ENCODE results near the gene MASP1.

The MASP1 gene

DNA sequence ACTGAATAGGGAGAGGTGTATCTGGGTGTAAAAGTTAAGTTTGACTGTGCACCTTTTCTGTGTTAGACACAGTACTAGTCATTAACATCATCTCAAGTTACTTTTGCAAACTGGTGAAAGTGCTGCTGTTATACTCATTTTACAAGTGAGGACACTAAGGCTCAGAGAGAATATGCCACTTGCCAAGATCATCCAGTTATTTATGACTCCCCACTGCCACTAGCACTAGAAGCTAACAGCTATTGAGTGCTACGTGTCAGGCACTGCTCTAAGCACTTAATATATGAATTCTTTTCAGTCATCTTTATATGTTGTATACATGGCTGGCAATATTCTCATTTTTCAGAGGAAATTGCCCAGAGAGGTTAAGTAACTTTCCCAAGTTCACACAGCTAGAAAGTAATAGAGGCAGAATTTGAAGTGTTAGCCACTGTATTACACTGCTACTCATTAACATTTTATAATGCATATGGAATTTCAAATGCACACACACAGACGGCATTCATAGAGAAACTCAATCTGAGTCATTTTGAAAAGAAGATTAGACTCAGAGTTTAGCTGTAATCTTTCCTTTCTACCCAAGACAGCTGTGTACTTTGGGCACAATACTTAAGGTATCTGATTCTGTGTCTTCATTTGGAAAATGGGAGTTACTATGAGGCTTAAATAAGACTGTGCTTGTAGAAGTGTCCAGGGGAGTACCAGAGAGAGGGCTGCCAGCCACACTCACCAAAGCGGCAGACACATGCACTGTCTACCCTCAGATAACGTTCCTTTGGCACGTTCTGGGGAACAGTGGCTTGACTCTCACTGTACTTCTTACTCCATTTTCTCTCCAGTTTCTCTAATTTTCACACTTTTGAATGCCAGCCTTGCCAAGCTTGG is 1.3 kb upstream of the MASP1 start:
- no peak for DNase-seq

GRCh38 chr3:187292181-187292580 is 644 bp upstream of the MASP1 start:
- no peak for DNase-seq

DNA sequence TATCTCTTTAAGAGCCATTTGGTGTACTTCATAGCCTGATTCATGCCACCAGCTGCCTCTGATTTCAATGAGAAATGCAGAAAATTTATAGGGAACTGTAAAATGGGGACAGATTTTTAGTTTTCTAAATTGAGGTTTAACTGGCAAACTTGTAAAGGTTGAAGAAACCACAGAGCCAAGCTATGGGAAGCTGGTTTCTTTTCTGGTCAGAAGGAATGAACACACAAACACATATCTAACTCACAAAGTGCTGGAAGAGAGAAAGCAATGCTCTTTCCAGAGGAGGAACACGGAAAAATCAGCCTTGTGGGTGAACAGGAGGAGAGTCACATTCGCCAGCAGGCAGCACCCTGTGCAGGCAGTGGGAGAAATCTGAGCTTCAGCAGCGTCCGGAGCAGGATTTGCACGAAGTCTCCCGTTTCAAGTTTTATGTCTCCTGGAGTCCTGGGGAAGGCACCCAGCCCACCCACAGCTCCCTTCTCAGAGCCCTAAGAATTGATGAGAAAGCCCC is 481 bp downstream of the MASP1 start:
- DNase-seq: no peak

GRCh38 chr3:187290503-187290902 is 1.0 kb downstream of the MASP1 start:
- DNase-seq: no peak

DNA sequence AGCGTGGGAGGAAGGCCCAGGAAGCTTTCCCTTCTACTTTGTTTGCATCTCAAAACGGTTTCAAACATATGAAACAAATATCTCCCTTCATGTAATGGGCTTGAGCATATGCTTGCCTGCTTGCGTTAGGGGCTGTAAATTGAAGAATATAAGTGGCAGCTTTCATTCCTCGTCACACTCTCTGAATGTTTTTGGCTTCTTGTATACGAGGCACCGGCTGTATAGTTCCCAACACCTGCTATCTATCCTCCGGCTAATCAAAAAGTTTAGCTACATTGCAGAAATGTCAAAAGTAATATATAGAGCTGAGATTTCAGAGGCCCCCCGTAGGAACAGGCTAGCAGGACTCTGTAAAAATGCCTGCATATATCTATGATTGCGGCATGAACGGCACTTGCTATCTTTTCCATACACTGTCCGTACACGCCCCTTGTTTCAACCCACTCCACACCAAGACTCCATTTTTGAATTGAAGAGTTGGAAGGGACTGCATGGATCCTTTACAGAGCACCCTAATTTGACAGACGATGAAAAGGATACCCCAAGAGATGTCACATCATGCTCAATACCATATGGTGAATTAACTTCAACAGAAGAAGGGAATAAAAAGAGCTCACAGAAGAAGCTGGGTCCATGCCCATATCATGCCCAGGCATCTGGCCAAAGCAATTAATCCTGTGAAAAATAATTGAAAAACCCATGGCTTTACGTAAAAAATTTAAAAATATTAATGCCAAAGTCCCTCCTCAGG is 2.5 kb downstream of the MASP1 start:
- no peak for DNase-seq

DNA sequence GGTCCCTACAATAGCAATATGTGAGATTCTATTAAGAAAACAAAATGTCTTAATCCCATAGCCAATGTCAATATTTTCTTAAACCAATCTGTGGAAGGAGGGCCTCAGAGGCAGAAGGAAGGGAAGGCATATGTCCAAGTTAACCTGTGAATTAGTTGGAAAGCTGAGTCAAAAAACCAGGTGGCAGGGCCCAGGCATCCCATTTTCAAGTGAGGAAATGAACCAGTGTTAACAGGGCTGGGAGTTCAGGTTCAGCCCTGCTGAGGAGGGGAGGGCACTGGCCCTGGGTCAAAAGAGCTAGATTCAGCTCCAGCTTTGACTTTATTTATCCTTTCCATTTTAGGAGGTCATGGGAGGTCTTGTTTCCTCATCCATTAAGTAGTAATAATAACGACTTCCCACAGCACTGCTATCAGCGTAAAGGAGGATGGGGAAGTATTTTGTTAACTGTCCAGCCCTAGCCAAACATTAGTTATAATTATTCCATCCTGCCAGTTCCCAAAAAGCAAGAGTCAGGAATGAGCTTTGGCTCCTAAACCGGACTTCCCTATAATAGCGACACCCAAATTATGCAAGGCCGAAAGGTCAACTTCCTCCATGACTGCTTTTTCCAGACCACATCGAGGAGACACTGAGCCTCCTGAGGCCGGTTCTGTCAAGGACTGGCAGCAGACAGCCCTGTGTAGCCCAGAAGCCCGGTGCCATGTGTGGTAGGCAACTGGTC is 3.2 kb downstream of the MASP1 start:
- DNase-seq: no peak

- DNase-seq: no peak
Measured at GRCh38 chr3:187287256-187287655, 4.3 kb downstream of the MASP1 start.

- DNase-seq: no peak
Measured at GRCh38 chr3:187286467-187287059, 5.0 kb downstream of the MASP1 start.

DNA sequence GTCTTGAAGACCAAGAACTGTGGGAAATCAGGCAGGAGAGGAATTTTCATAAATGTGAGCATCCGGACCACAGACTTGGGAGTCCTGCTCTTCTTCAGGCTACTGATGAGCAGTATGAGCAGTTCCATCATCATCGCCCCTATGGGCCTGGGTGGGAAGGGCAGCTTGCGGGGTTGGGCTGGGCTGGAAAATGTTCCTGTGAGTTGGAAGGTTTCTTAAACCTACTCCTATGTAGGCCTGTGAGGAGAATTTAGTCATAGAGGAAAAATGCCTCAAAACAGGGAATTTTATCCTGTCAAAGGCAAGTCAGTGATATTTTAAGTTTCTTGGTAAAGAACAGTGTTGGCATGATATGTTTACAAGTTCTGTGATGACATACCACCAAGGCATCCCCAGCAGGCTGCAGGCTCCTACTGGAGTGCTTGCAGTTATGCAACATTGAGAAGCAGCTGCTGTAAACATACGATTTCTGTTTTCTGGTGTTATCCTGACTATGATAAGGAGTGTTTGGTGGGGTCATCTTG is 10.3 kb downstream of the MASP1 start:
- no peak for DNase-seq

DNA sequence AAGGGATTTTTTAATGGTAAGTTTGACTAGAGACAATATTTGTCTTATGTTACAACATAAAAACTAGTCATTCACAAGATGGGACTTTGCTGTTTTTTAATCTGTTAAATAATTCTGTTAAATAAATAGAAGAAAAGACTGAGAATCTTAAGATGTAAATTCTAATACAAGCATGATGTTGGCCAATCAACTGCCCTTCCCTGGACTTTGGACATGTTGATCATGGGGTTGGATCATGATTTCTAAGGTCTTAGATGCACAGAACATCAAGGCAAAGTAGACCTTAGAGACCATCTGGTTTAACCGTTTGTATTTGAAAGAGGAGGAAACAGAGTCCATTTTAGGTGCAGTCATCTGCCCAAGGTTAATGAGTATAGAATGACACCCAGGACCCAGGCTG is 10.9 kb downstream of the MASP1 start:
- DNase-seq: no peak

- no peak for DNase-seq
Measured at GRCh38 chr3:187277129-187277462, 14.4 kb downstream of the MASP1 start.

GRCh38 chr3:187276397-187277128 is 15.0 kb downstream of the MASP1 start:
- no peak for DNase-seq

- DNase-seq: no peak
Measured at GRCh38 chr3:187274977-187275338, 16.6 kb downstream of the MASP1 start.

- DNase-seq: no peak
Measured at GRCh38 chr3:187274315-187274976, 17.1 kb downstream of the MASP1 start.

- DNase-seq: no peak
Measured at GRCh38 chr3:187271582-187271981, 20.0 kb downstream of the MASP1 start.

GRCh38 chr3:187269486-187269885 is 22.1 kb downstream of the MASP1 start:
- no peak for DNase-seq

DNA sequence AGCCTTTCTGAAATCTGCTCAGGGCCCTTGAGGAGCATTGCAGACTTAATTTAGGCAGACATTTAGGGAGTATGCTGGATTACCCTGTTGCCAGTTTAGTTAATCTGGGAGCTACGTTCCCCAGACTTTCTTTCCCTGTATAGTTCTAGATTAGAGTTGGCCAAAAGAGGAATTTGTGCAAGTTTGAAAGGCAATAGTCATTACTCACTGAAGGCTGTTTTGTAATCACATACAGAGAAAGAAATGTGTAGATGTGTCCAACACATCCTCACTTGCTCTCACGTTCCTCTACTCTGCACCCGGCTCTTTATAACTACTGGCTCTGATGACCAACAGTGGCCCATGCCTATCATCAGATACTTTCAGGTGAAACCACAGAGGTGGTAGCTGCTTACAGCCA is 24.2 kb downstream of the MASP1 start:
- DNase-seq: no peak

DNA sequence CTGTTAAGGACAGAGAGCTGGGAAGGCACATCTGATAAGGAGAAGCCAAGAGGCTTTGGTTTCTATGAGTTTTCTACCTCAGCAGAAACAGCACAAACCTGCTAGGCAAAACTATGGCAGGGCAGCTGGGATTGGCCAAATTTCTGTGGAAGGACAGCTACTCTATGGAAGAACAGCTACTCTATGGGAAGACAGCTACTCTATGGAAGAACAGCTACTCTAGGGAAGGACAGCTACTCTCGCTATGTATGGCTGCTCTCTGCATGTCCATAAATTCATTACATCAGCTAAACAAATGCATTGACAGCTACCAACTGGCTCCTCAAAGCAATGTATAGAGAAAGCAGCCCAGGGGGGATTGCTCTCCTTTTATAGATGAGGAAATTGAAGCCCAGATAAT is 24.8 kb downstream of the MASP1 start:
- no peak for DNase-seq

DNA sequence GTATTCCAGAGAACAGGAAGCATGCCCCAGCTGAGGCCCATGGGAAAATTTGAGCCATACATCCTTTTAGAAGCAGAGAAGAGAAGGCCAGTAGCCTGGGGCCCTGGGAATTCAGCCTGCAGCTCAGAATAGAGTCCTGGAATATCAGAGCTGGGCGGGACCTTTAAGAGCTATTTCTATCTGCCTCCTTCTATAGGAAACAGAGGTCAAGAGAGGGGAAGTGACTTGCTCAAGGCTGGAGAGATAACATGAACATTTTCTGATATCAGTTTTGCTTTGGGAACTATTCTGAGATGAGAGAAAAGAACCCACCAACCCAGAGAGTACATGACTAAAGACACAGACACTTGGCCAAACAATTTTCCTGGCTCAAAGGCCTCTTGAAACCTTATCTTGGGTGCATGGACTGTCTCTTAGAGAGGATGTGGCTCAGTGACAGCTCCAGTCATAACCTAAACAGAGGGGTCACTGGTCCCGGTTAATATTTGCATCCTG is 26.0 kb downstream of the MASP1 start:
- no peak for DNase-seq

DNA sequence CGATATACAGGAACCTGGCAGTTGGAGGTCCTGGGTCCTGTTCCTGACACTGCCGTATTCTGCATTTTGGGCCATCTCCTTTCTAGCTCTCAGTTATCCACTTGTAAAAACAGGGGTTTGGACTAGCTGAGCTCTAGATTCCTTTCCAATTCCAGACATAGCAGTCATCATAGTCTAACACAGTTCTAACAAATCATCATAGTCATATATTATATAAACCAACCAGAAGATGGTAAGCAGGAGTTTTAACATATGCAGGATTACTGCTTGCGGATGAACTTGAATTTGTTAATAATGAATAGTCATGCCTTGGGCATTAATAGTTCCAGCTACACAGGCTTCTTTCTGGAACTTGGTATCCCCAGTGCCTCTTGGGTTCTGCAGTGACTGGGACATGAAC is 26.6 kb downstream of the MASP1 start:
- no peak for DNase-seq

DNA sequence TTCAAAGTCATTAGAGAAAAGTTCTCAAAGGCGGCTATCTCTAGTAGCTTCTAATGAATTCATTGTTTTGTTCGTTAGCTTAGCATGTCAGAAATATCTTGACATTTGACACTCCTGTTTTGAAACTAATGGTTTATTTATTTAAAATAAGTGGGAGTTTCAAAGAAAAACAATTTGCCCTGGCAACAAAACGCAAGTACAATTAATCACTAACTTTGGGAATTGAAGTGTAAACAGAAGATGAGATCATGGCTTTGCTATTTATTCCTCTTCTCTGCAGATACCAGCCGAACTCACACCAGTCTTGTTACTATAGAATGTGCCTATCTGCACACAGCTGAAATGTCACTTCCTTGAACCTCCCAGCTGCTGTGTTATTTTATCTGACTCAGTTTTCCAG is 27.5 kb downstream of the MASP1 start:
- no peak for DNase-seq
